Testis (tissue), 3 donors: ENCODE measurements around the gene GABRR2. TPM values are rescaled to one million over a fixed set of nuclear protein-coding genes. Genes with fewer than 3 reads are reported as not detected.

Source experiments
- DNase-seq: peaks from one replicate; pipeline ENCODE4 v3.0.0-alpha.2; 2019
- H3K27ac ChIP-seq, 2 donors: fragments of 200-600 bp; sonication (generic); one replicate each; pipeline ENCODE4 v1.5.1; 2019
- H3K27me3 ChIP-seq: fragments of 200-600 bp; sonication (generic); one replicate; pipeline ENCODE4 v1.5.1; 2019
- H3K36me3 ChIP-seq: fragments of 200-600 bp; sonication (generic); one replicate; pipeline ENCODE4 v1.5.1; 2017; ENCODE audit warnings: low read depth; ENCODE audit errors: missing control alignments
- H3K4me1 ChIP-seq: fragments of 200-600 bp; sonication (generic); one replicate; pipeline ENCODE4 v1.5.1; 2019
- H3K4me3 ChIP-seq, 2 donors: fragments of 200-600 bp; sonication (generic); one replicate each; pipeline ENCODE4 v1.5.1; 2017 to 2019
- H3K9me3 ChIP-seq: fragments of 200-600 bp; sonication (generic); one replicate; pipeline ENCODE4 v1.5.1; 2017
- CTCF ChIP-seq, 3 experiments: fragments of 450-650 bp in 2 of 3; fragments of 200-600 bp in 1 of 3; sonication (generic) in 1 of 3; IDR thresholded peaks; one replicate each; pipeline ENCODE4 v1.5.1; 2016 to 2019; ENCODE audit warnings: antibody characterized with exemption in 3 of 3, mild to moderate bottlenecking in 2 of 3, moderate library complexity in 1 of 3
- POLR2A ChIP-seq: fragments of 450-650 bp; IDR thresholded peaks from one replicate; pipeline ENCODE4 v1.6.1; 2017; ENCODE audit warnings: antibody characterized with exemption, mild to moderate bottlenecking, moderate library complexity
- WGBS, 2 donors: methylation state at CpG; one replicate each; pipeline ENCODE4 v1.1.5; 2018; 5-methylcytosine and 5-hydroxymethylcytosine counted together
- intact Hi-C: fragments of 100-400 bp; cut with DNase I; formaldehyde crosslinking; loops from one replicate; pipeline ENCODE4 v1.15.1; 2023; ENCODE audit warnings: low total_unique reads
- polyA plus RNA-seq: library from polyadenylated mRNA; stranded (reverse); fragments of 350-450 nt; fragmentation: Illumina TruSeq; extraction: RNeasy Lipid Tissue Mini Kit (QIAGEN cat#74804); gene quantifications from one replicate; pipeline ENCODE4 v1.2.3, GENCODE V29; 2014; ENCODE audit warnings: low read depth, low replicate concordance; ENCODE audit not compliant: insufficient read depth
- total RNA-seq, 2 donors: library from RNA; depleted of rRNA; stranded (reverse); fragments of >200 nt; gene quantifications; one replicate each; pipeline ENCODE4 v1.2.3, GENCODE V29; 2016

GABRR2 gene
- total and polyA plus RNA-seq, 3 donors from 2014 or later: 0.62 to 0.79 TPM; not detected in 1

- intact Hi-C loops: no loop called here
- Histone ChIP-seq H3K27ac (peak overlapping the region; percentile 99), H3K9me3 (no peaks in the 10 kb centered on the region), H3K4me3 (peak overlapping the region; percentile 93 to 99), H3K4me1 (peaks cover 23% of the 10 kb centered on the region), H3K27me3 (no peaks in the 10 kb centered on the region), H3K36me3 (no peaks in the 10 kb centered on the region)
- TF ChIP-seq POLR2A (no peak), CTCF (IDR thresholded peaks at IDR 0.05) (no peak)
- 25 to 33% methylated on average over 26 to 27 of the region's 27 CpGs for WGBS, 2 donors
- no peak for DNase-seq
Observed at GRCh38 chr6:89353118-89353556, 38.0 kb upstream of the GABRR2 start.

GRCh38 chr6:89352278-89353117, 37.4 kb upstream of the GABRR2 start, which contains the start of gene UBE2J1:
UBE2J1 (minus strand) TSS chr6:89352722; CDS start chr6:89352569, 153 bp downstream.
- Histone ChIP-seq H3K9me3 (no peaks in the 10 kb centered on the region), H3K36me3 (no peaks in the 10 kb centered on the region), H3K4me3 (peak within 1 kb of the TSS; percentile 93 to 99), H3K27me3 (no peaks in the 10 kb centered on the region), H3K27ac (peak within 1 kb of the TSS; percentile 99), H3K4me1 (peaks cover 27% of the 10 kb centered on the region)
- intact Hi-C loops: no loop called here
- TF ChIP-seq POLR2A (peak; percentile 28), CTCF (IDR thresholded peaks at IDR 0.05) (no peak)
- WGBS, 2 donors: 0 to 1% methylated on average over 2 to 89 of the region's 102 CpGs
- DNase-seq: peak; percentile 90

- H3K27ac ChIP-seq: peak overlapping the region; percentile 99
- H3K4me3 ChIP-seq: peak overlapping the region; percentile 93 to 99
- no peaks in the 10 kb centered on the region for H3K9me3 ChIP-seq
- intact Hi-C loops: no loop called here
- no peak for TF ChIP-seq POLR2A
- no peak for TF ChIP-seq CTCF (IDR thresholded peaks at IDR 0.05)
- peaks cover 27% of the 10 kb centered on the region for H3K4me1 ChIP-seq
- H3K36me3 ChIP-seq: no peaks in the 10 kb centered on the region
- DNase-seq: no peak
- no peaks in the 10 kb centered on the region for H3K27me3 ChIP-seq
- 0 to 1% methylated on average over 12 of the region's 12 CpGs for WGBS, 2 donors
Observed at GRCh38 chr6:89351671-89352277, 36.7 kb upstream of the GABRR2 start.

GRCh38 chr6:89350281-89350966, 35.3 kb upstream of the GABRR2 start:
- Histone ChIP-seq H3K4me1 (peaks cover 27% of the 10 kb centered on the region), H3K4me3 (no peak overlapping the region), H3K36me3 (no peaks in the 10 kb centered on the region), H3K9me3 (no peaks in the 10 kb centered on the region), H3K27me3 (no peaks in the 10 kb centered on the region), H3K27ac (peak overlapping the region; percentile 56 to 99)
- WGBS, 2 donors: 55 to 63% methylated on average over 4 of the region's 4 CpGs
- DNase-seq: no peak
- TF ChIP-seq CTCF (IDR thresholded peaks at IDR 0.05): no peak
- no peak for TF ChIP-seq POLR2A
- intact Hi-C loops: no loop called here
